OCI-LY3 (cell line): ENCODE data around the gene ERN1.

Experiments
- CTCF ChIP-seq: fragments of 200-600, 300-600 bp; sonication (generic); IDR thresholded peaks from 2 replicates; pipeline ENCODE4 v1.5.1; 2014; ENCODE audit warnings: antibody characterized with exemption, low read length, low read depth
- EZH2phosphoT487 ChIP-seq: fragments of 200-600 bp; shearing (Covaris generic); IDR thresholded peaks from 2 replicates; pipeline ENCODE4 v1.6.1; 2018; ENCODE audit warnings: antibody characterized with exemption, mixed run types, low read depth

GRCh38 chr17:64020056-64020766 lies 109.7 kb downstream of the ERN1 start, which contains the start of gene ICAM2:
- no peak for TF ChIP-seq CTCF
- no peak for TF ChIP-seq EZH2phosphoT487
